RWPE2 (cell line): ENCODE measurements around the gene RNPEPL1.

Source experiments
- ATAC-seq: fragments of 200-7000 bp; cut with Tn5 transposase; 3 replicates; pipeline ENCODE4 v1.9.1; 2021; ENCODE audit warnings: low read depth
- DNase-seq: peaks from one replicate; pipeline ENCODE4 v3.0.0-alpha.2; 2020; ENCODE audit warnings: low spot score
- H3K27ac ChIP-seq: fragments of 450-650 bp; 2 replicates; pipeline ENCODE4 v1.5.1; 2017; ENCODE audit warnings: mild to moderate bottlenecking; ENCODE audit not compliant: poor library complexity, severe bottlenecking
- H3K27me3 ChIP-seq: fragments of 250-450 bp; sonication (Bioruptor Pico); 2 replicates; pipeline ENCODE4 v1.5.1; 2021; ENCODE audit warnings: mild to moderate bottlenecking, moderate library complexity; ENCODE audit not compliant: insufficient read depth, poor library complexity, severe bottlenecking
- H3K36me3 ChIP-seq: fragments of 250-450 bp; sonication (Bioruptor Pico); 2 replicates; pipeline ENCODE4 v1.5.1; 2020; ENCODE audit warnings: low read depth, mild to moderate bottlenecking, moderate library complexity
- H3K4me1 ChIP-seq: fragments of 250-450 bp; sonication (Bioruptor Pico); 2 replicates; pipeline ENCODE4 v1.5.1; 2021; ENCODE audit warnings: mild to moderate bottlenecking, moderate library complexity; ENCODE audit not compliant: insufficient read depth, poor library complexity, severe bottlenecking
- H3K4me3 ChIP-seq: fragments of 250-450 bp; sonication (Bioruptor Pico); 2 replicates; pipeline ENCODE4 v1.5.1; 2021; ENCODE audit warnings: mild to moderate bottlenecking, moderate library complexity; ENCODE audit not compliant: severe bottlenecking
- H3K9me3 ChIP-seq: fragments of 250-450 bp; sonication (Bioruptor Pico); 2 replicates; pipeline ENCODE4 v1.5.1; 2021; ENCODE audit warnings: mild to moderate bottlenecking, moderate library complexity; ENCODE audit not compliant: severe bottlenecking
- TF ChIP-seq, protein P1 (sequence below): fragments of 450-650 bp; IDR thresholded peaks from one replicate; pipeline ENCODE4 v1.5.1; 2017; ENCODE audit warnings: mild to moderate bottlenecking, moderate library complexity; ENCODE audit not compliant: poor library complexity, severe bottlenecking

RNPEPL1 gene

DNA sequence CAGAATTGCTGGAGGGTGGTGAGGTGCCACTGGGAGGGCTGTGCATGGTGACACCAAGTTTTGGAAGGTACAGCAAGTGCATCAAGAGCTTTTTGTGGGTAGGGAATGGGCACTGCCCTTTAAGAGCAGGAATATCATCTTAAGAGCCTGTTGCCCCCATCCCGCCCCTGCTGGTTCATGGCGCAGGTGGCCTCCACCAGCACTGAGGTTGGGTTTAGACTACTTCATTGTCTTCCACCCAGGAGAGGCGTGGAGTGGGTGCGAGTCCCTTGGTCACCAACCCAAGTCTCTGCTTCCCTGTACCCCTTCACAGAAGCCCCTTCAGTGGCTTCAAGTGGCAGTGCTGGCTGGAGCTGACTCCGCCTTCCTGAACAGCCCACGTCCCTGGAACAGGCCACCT lies 7.8 kb downstream of the RNPEPL1 start:
- H3K27ac ChIP-seq: no peak overlapping the region
- H3K4me3 ChIP-seq: no peak overlapping the region
- H3K9me3 ChIP-seq: no peaks in the 10 kb centered on the region
- ATAC-seq (no peak), DNase-seq (no peak)
- H3K36me3 ChIP-seq: peaks cover 16% of the 10 kb centered on the region
- TF ChIP-seq, protein P1, sequence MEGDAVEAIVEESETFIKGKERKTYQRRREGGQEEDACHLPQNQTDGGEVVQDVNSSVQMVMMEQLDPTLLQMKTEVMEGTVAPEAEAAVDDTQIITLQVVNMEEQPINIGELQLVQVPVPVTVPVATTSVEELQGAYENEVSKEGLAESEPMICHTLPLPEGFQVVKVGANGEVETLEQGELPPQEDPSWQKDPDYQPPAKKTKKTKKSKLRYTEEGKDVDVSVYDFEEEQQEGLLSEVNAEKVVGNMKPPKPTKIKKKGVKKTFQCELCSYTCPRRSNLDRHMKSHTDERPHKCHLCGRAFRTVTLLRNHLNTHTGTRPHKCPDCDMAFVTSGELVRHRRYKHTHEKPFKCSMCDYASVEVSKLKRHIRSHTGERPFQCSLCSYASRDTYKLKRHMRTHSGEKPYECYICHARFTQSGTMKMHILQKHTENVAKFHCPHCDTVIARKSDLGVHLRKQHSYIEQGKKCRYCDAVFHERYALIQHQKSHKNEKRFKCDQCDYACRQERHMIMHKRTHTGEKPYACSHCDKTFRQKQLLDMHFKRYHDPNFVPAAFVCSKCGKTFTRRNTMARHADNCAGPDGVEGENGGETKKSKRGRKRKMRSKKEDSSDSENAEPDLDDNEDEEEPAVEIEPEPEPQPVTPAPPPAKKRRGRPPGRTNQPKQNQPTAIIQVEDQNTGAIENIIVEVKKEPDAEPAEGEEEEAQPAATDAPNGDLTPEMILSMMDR: no peak
- H3K27me3 ChIP-seq: no peaks in the 10 kb centered on the region
- H3K4me1 ChIP-seq: peaks cover 11% of the 10 kb centered on the region

- ATAC-seq: no peak
Observed at GRCh38 chr2:240576436-240577205, 8.3 kb downstream of the RNPEPL1 start.

GRCh38 chr2:240577281-240578109 lies 9.2 kb downstream of the RNPEPL1 start:
- ATAC-seq: no peak
- TF ChIP-seq, protein P1: no peak
- peaks cover 18% of the 10 kb centered on the region for H3K36me3 ChIP-seq
- peaks cover 18% of the 10 kb centered on the region for H3K4me1 ChIP-seq
- H3K27ac ChIP-seq: no peak overlapping the region
- no peak overlapping the region for H3K4me3 ChIP-seq
- no peaks in the 10 kb centered on the region for H3K9me3 ChIP-seq
- DNase-seq: no peak
- H3K27me3 ChIP-seq: no peaks in the 10 kb centered on the region

More at GRCh38 chr2:240576436-240577205, 8.3 kb downstream of the RNPEPL1 start:
- Histone ChIP-seq H3K27ac (no peak overlapping the region), H3K36me3 (peaks cover 18% of the 10 kb centered on the region), H3K4me1 (peaks cover 11% of the 10 kb centered on the region), H3K27me3 (no peaks in the 10 kb centered on the region), H3K4me3 (no peak overlapping the region), H3K9me3 (no peaks in the 10 kb centered on the region)
- DNase-seq: no peak
- TF ChIP-seq, protein P1: no peak

- Histone ChIP-seq H3K36me3 (peaks cover 18% of the 10 kb centered on the region), H3K27ac (no peak overlapping the region), H3K4me1 (peaks cover 23% of the 10 kb centered on the region), H3K9me3 (no peaks in the 10 kb centered on the region), H3K4me3 (no peak overlapping the region), H3K27me3 (no peaks in the 10 kb centered on the region)
- no peak for ATAC-seq
- no peak for DNase-seq
- TF ChIP-seq, protein P1: no peak
Observed at GRCh38 chr2:240578110-240578450, 9.8 kb downstream of the RNPEPL1 start.
